GM12878 (cell line): ENCODE results near the gene PKP2. TPM values are rescaled to one million over a fixed set of nuclear protein-coding genes. Genes with fewer than 3 reads are reported as not detected.
A peak's percentile ranks its signal among the peaks of the same experiment; 100 is the strongest.

Experiments used
- BCLAF1 ChIP-seq: fragments of 450-650 bp; IDR thresholded peaks from 2 replicates; pipeline ENCODE4 v1.6.1; 2017; ENCODE audit warnings: antibody characterized with exemption, mild to moderate bottlenecking, moderate library complexity
- CHD1 ChIP-seq: IDR thresholded peaks from 2 replicates; pipeline ENCODE4 v1.6.1; 2012; ENCODE audit warnings: low read depth, low read length, improper control_type of control experiment
- CREM ChIP-seq: IDR thresholded peaks from 2 replicates; pipeline ENCODE4 v1.6.1; 2014; ENCODE audit warnings: antibody characterized with exemption, low read depth
- JUND ChIP-seq: IDR thresholded peaks from 2 replicates; pipeline ENCODE4 v1.6.1; 2012; ENCODE audit warnings: low read depth, mild to moderate bottlenecking, low read length, improper control_type of control experiment, moderate library complexity
- NFYA ChIP-seq: IDR thresholded peaks from 2 replicates; pipeline ENCODE4 v1.6.1; 2011; ENCODE audit warnings: low read depth, mild to moderate bottlenecking, low read length, improper control_type of control experiment, borderline replicate concordance
- TCF12 ChIP-seq: IDR thresholded peaks from 2 replicates; pipeline ENCODE4 v1.6.1; 2011; ENCODE audit warnings: low read depth, mild to moderate bottlenecking, low read length
- ZBTB33 ChIP-seq: fragments of 450-650 bp; IDR thresholded peaks from 2 replicates; pipeline ENCODE4 v1.6.1; 2017; ENCODE audit warnings: mild to moderate bottlenecking
- ZBTB40 ChIP-seq: fragments of 450-650 bp; IDR thresholded peaks from 2 replicates; pipeline ENCODE4 v1.6.1; 2016; ENCODE audit warnings: mild to moderate bottlenecking, moderate library complexity, borderline replicate concordance
- ZNF687 ChIP-seq: fragments of 450-650 bp; IDR thresholded peaks from 2 replicates; pipeline ENCODE4 v1.6.1; 2017; ENCODE audit warnings: mild to moderate bottlenecking, moderate library complexity
- ZSCAN29 ChIP-seq: fragments of 450-650 bp; IDR thresholded peaks from 2 replicates; pipeline ENCODE4 v1.6.1; 2017; ENCODE audit warnings: mild to moderate bottlenecking, moderate library complexity
- polyA plus RNA-seq, 11 experiments: library from polyadenylated mRNA; depleted of rRNA in 4 of 11; unstranded in 6 of 11; stranded (reverse) in 5 of 11; fragments of >200 nt; fragmentation: Nextera tagmentation in 4 of 11; fragmentation: Illumina TruSeq in 1 of 11; extraction: Ambion mirVana in 4 of 11; extraction: Trizol in 1 of 11; gene quantifications; 1 replicate in 1 of 11; 2 replicates in 10 of 11; pipeline versions ENCODE4 v1.2.1 to v1.2.3, GENCODE V29; 2011 to 2016; ENCODE audit warnings: inconsistent platforms in 2 of 11, missing spikeins in 2 of 11, low read depth in 1 of 11
- total RNA-seq, 4 experiments: library from RNA; depleted of rRNA in 3 of 4; stranded (reverse); fragments of >200 nt in 3 of 4; fragmentation: Illumina TruSeq in 1 of 4; extraction: Trizol in 1 of 4; gene quantifications; 2 replicates each; pipeline versions ENCODE4 v1.2.1 to v1.2.3, GENCODE V29; 2013 to 2021

The PKP2 gene
- total and polyA plus RNA-seq, 10 of the 15 experiments (the other 5 are each of a cell fraction or from before 2014, with no cell fraction given), result 0.02 to 4.1 (median 0.07) TPM; not detected in 4

- no peak for TF ChIP-seq NFYA
- no peak for TF ChIP-seq BCLAF1
- TF ChIP-seq CHD1, result no peak
- TF ChIP-seq ZBTB40, result no peak
- no peak for TF ChIP-seq ZBTB33
- no peak for TF ChIP-seq JUND
- TF ChIP-seq ZNF687, result peak; percentile 95
- no peak for TF ChIP-seq ZSCAN29
- TF ChIP-seq CREM, result 0 out of 2 replicates have a peak, but pooled peaks have one; percentile 15
- 0 out of 2 replicates have a peak, but pooled peaks have one; percentile 9 for TF ChIP-seq TCF12
These were observed 140.7 kb downstream of the PKP2 start, which contains the start of gene YARS2 (continued) for GRCh38 chr12:32755654-32756475.
